ENCODE data around the gene FTH1.

The FTH1 gene

DNA sequence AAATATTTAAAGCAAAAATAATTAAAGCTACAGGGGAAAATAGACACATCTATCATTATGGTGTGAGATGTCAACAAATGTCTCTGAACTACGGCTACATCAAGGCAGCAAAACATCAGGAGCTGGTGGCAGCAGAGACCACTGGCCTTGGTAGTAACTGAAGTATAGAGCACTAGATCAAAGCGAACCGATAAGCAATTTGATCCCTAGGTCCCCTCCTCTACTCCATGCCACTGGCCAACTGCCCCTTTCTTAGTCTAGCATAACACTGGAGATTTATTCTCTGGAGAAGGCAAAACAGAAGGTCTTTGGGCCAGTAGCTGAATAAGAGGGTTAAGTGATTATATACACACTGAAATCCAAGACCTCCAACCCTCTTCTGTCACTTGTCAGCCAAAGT is 36.5 kb downstream of the FTH1 start:
- no peak for DNase-seq (ENCODE audit: extremely low read depth, low read depth)
- TF ChIP-seq, protein P1, sequence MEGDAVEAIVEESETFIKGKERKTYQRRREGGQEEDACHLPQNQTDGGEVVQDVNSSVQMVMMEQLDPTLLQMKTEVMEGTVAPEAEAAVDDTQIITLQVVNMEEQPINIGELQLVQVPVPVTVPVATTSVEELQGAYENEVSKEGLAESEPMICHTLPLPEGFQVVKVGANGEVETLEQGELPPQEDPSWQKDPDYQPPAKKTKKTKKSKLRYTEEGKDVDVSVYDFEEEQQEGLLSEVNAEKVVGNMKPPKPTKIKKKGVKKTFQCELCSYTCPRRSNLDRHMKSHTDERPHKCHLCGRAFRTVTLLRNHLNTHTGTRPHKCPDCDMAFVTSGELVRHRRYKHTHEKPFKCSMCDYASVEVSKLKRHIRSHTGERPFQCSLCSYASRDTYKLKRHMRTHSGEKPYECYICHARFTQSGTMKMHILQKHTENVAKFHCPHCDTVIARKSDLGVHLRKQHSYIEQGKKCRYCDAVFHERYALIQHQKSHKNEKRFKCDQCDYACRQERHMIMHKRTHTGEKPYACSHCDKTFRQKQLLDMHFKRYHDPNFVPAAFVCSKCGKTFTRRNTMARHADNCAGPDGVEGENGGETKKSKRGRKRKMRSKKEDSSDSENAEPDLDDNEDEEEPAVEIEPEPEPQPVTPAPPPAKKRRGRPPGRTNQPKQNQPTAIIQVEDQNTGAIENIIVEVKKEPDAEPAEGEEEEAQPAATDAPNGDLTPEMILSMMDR (IDR thresholded peaks at IDR 0.05; ENCODE audit: low read depth, low read length) = no peak

DNA sequence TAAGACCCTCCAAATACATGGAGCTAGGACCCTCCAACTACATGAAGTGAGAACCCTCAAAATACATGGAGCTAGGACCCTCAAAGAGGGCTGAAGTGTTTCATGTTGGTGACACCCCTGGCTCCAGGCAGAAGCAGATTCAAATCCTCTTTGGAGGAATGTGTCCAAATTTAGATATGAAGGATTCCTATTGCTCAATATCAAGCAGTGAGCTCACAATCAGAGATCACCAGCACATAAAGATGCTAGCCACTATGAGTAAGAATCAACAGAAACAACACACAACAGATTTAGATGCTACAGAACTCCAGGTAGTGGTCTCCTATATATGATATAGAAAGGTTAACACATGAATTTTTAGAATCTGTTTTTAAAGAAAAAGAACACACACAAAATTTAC is 38.8 kb downstream of the FTH1 start:
- DNase-seq (ENCODE audit: extremely low read depth, low read depth) = no peak
- TF ChIP-seq, protein P1 (IDR thresholded peaks at IDR 0.05; ENCODE audit: low read depth, low read length) = no peak

DNA sequence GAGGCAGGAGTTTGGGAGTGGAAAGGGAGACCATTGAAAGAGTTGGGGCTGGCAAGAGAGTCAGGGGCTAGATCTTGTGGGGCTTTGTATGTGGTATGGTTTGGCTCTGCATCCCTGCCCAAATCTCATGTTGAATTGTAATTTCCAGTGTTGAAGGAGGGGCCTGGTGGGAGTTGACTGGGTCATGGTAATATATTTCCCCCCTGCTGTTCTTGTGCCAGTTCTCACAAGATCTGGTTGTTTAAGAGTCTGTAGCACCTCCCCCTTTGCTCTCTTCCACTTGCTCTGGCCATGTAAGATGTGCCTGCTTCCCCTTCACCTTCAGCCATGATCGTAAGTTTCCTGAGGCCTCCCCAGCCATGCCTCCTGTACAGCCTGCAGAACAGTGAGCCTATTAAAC is 39.9 kb downstream of the FTH1 start:
- DNase-seq (ENCODE audit: extremely low read depth, low read depth) = no peak
- TF ChIP-seq, protein P1 (IDR thresholded peaks at IDR 0.05; ENCODE audit: low read depth, low read length) = no peak

DNA sequence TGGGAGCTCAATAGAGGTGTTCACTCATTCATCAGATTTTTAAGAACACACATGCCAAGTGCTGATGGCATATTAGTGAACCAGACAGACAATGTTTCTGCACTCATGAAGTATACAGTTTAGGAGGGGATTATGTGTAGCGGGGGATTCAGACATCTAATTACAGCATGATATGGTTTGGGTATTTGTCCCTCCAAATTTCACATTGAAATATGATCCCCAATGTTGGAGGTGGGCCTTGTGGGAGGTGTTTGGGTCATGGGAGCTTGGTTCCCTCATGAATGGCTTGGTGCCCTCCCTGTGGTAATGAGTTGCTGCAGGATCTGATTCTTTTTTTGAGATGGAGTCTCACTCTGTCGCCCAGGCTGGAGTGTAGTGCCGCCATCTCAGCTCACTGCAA is 41.2 kb downstream of the FTH1 start:
- DNase-seq (ENCODE audit: extremely low read depth, low read depth) = no peak
- TF ChIP-seq, protein P1 (IDR thresholded peaks at IDR 0.05; ENCODE audit: low read depth, low read length) = no peak

DNA sequence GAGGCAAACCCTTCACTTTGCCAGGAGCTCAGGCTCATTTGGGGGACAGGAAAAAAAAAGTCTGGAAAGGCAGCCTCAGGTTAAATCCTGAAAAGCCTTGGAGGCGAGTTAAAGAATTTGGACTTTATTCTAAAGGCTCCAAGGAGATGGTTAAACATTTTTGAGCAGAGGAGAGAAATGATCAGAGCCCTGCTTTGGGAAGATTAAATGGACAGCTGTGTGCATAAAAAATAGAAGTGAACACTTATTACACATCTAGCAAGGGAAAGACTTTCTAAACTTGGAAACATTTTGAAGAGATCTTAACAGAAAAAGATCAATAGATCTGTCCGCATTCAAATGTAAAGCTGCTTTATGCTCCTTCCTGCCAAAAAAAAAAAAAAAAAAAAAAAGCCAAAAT is 41.7 kb downstream of the FTH1 start:
- TF ChIP-seq, protein P1 (IDR thresholded peaks at IDR 0.05; ENCODE audit: low read depth, low read length) = no peak
- DNase-seq (ENCODE audit: extremely low read depth, low read depth) = no peak

DNA sequence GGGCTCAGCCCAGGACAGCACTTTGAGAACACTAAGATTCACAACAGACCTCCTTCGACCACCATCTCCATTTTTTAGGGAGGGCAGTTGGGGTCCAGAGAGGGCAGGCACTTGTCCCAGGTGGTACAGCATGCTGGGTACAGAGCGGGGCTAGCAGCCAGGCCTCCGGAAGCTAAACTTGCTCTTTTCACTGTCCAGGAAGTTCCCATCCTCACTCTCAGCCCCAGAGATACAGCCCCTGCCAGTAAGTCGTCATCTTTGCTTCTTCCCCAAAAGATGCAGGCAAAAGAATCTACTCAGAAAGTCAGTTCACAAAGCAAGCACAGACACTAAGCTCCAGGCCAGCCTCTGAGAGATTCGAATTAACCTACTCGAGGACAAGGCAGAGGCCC is 43.4 kb downstream of the FTH1 start:
- DNase-seq (ENCODE audit: extremely low read depth, low read depth) = no peak
- TF ChIP-seq, protein P1 (IDR thresholded peaks at IDR 0.05; ENCODE audit: low read depth, low read length) = no peak

DNA sequence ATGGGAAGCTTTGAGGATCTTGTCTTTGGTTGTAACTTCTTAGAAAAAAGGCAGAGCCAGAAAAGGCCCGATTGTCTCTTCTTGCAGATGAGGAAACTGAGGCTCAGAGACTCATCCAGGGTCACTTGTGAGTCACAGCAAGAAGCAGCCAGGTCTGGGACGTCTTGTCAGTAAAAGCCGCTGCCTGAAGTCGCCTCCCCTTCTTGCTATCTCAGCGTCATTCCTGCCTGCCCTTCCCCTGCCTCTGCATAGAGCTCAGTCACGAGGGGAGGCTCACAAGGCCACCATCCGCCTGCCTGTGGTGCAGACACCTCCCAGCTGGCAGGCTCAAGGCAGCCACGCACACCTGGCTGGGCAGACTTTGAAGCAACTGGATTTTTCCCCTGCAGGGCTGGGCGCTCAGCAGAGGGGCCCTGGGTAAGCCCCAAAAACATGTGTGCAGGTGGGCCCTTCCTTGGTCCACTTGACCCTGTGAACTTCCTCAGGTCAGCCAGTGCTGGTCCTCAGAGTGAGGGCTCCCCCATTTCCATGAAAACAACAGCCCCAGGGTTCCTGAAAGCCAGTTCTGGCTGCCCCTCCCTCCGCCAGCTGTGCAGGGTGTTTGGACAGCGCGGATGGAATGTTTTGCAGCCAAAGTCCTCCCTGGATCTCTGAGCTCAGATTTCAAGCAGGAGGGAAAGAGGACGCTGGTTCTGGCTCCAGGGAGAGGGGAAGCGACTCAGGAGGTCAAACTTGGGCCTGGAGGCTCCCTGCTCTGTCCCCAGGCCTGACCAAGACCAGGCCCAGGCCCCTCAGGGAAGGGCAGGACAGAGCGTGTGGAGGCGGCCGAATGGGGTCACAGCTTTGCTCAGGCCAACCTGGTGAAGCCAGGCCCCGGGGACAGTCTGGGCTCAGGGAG is 44.0 kb downstream of the FTH1 start:
- TF ChIP-seq, protein P1 (IDR thresholded peaks at IDR 0.05; ENCODE audit: low read depth, low read length) = no peak
- DNase-seq (ENCODE audit: extremely low read depth, low read depth) = peak; percentile 37
